ENCODE results near the gene RRAGD.

DNA sequence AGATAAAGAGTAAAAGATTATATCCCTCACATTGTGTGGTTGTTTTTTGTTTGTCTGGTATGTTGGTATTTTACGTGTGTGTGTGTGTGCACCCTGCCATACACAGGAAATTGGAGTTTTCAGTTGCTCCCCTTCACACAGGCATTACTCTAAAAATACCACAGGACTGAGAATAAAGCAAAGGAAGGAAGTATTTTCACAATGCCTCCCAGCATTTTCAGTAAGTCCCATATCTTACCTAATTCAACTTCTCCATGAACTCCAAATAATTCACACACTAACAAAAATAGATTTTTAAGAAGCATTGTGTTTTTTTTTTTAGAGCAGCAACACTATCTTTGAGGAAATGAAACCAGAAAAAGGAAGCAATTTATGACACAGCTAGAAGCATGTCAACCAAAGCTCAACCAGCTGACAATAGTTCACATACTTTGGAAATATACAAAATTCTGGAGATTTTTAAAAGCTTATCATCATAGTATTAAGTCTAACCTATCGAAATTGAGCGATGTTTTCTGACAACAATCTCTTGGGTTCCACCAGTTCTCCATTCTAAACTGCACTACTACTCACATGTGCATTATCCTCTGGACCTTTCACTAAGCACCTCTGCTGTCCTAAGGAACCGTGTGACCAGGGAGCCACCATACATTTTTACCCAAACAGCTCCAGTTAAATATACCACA, 61.6 kb downstream of the RRAGD start:
- TF ChIP-seq EZH2 (IDR thresholded peaks at IDR 0.05; ENCODE audit: insufficient read depth, poor library complexity, severe bottlenecking) (no peak), EZH2phosphoT487 (IDR thresholded peaks at IDR 0.05; ENCODE audit: insufficient read depth, low read depth) (no peak)

Measured in GM23248 (cell line).